ENCODE data around the gene WASHC4.

Gene WASHC4

DNA sequence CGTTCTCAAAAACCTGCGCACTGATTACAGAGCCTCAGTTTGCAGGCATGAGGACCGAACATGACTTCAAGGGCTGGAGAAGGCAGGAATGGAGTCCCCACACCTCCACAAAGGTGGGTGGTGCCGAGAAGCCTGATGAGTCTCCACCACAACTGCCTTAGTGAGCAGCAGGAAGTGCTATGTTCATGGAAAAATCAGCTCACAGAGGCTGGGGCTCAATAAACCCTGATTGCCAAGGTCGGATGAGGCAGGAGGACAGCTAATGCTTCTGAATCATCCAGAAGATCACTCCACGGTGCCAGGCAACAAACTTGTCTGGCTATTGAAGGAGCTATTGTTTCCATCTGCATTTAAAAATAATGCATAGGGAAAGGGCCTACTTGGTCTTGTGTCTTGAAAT is 97.4 kb downstream of the WASHC4 start:
- TF ChIP-seq, protein P1, sequence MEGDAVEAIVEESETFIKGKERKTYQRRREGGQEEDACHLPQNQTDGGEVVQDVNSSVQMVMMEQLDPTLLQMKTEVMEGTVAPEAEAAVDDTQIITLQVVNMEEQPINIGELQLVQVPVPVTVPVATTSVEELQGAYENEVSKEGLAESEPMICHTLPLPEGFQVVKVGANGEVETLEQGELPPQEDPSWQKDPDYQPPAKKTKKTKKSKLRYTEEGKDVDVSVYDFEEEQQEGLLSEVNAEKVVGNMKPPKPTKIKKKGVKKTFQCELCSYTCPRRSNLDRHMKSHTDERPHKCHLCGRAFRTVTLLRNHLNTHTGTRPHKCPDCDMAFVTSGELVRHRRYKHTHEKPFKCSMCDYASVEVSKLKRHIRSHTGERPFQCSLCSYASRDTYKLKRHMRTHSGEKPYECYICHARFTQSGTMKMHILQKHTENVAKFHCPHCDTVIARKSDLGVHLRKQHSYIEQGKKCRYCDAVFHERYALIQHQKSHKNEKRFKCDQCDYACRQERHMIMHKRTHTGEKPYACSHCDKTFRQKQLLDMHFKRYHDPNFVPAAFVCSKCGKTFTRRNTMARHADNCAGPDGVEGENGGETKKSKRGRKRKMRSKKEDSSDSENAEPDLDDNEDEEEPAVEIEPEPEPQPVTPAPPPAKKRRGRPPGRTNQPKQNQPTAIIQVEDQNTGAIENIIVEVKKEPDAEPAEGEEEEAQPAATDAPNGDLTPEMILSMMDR (IDR thresholded peaks at IDR 0.05; ENCODE audit: control insufficient read depth, extremely low read depth, insufficient read depth), result no peak
- no peak for DNase-seq (ENCODE audit: low read depth)
- H3K4me3 ChIP-seq (ENCODE audit: low read depth, low read length), result no peak overlapping the region

DNA sequence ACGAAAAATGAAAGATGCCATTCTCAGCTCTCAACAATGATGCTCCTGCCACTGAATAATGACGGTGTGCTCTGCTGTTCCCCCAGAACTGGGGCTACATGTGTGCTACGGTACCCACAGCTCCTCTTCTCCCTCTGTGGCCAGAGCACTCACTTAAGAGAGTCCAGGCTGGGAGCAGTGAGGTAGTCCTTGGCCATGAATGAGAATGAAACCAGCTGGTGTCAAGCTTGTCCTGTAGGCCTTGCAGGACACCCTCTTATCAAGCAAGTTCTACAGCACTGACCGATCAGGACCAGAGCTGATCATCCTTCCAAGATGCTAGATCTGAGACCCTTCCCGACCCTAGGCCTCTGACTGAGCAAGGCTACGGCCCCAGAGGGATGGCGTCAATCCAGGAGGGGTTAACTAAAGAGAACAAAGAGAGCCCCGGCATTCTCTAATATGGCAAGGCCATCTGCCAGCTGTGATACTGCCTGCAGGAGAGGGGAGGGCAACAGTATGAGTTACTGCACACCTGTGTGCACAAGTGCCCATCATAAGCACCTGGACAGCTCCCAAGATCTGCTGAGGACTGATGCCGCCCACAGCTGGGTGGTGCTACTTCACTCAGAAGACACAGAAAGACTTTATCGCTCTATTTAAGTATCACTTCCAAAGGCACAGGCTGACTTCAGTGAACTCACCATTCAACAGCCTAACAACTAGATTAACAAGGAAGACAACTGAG is 98.0 kb downstream of the WASHC4 start:
- H3K4me3 ChIP-seq (ENCODE audit: low read depth, low read length), result no peak overlapping the region
- peak; percentile 18 for DNase-seq (ENCODE audit: low read depth)
- TF ChIP-seq, protein P1 (IDR thresholded peaks at IDR 0.05; ENCODE audit: control insufficient read depth, extremely low read depth, insufficient read depth), result no peak

GRCh38 chr12:105206686-105207374 is 99.3 kb downstream of the WASHC4 start:
- H3K4me3 ChIP-seq (ENCODE audit: low read depth, low read length), result no peak overlapping the region
- TF ChIP-seq, protein P1 (IDR thresholded peaks at IDR 0.05; ENCODE audit: control insufficient read depth, extremely low read depth, insufficient read depth), result no peak
- no peak for DNase-seq (ENCODE audit: low read depth)

GRCh38 chr12:105209091-105209490 is 101.6 kb downstream of the WASHC4 start:
- no peak overlapping the region for H3K4me3 ChIP-seq (ENCODE audit: low read depth, low read length)
- TF ChIP-seq, protein P1 (IDR thresholded peaks at IDR 0.05; ENCODE audit: control insufficient read depth, extremely low read depth, insufficient read depth), result no peak
- DNase-seq (ENCODE audit: low read depth), result no peak

DNA sequence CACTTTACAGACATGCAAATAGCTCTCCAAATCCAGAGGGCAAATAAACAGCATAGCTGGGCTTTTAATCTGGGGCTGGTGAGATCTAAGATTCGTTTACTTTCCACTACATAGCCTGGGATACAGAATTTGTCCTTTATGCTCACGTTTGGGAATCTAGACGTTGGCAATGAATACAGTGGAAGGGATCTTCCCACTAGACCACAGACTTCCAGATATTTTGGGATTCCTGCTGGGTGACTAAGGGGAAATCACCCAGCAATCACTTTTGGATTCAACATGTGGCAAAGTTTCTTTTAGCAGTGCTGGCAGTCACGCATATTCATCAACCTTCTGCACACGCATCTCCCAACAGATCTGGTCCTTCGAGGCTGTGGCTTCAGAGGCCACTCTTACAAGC is 104.9 kb downstream of the WASHC4 start:
- no peak overlapping the region for H3K4me3 ChIP-seq (ENCODE audit: low read depth, low read length)
- DNase-seq (ENCODE audit: low read depth), result no peak
- TF ChIP-seq, protein P1 (IDR thresholded peaks at IDR 0.05; ENCODE audit: control insufficient read depth, extremely low read depth, insufficient read depth), result no peak

DNA sequence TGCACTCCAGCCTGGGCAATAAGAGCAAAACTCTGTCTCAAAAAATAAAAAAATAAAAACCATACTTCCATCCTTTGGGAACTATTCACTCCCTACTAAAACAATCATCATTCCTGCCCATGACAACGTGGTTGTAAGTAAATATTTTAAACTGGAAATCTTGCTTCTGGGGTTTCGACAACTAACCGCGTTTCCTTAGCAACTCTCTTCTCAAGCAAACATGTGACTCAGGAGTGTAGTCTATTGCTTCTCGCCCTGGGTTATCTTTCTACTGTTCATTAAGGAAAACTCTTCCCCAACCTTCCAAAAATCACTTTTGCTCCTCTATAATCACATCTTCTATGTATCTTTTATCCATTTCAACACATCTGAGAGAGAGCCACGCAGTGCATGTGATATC is 106.6 kb downstream of the WASHC4 start:
- TF ChIP-seq, protein P1 (IDR thresholded peaks at IDR 0.05; ENCODE audit: control insufficient read depth, extremely low read depth, insufficient read depth), result no peak
- no peak overlapping the region for H3K4me3 ChIP-seq (ENCODE audit: low read depth, low read length)
- no peak for DNase-seq (ENCODE audit: low read depth)

Measured in LNCaP clone FGC (cell line).